Activated T-helper 1 cell treated with anti-CD3 and anti-CD28 coated beads, Interleukin-12 subunit alpha, Interleukin-12 subunit beta, Interleukin-2, Interleukin-4 antibody, amounts not matched to agents 30 ng/mL and 10 ng/mL and 1 ng/mL, durations not matched to agents 14 hours and 24 hours and 36 hours (primary cell): ENCODE results near the gene CAPZB. TPM values are rescaled to one million over a fixed set of nuclear protein-coding genes. Genes with fewer than 3 reads are reported as not detected.

Source experiments
- DNase-seq: peaks from one replicate; pipeline ENCODE4 v3.0.0; 2021; ENCODE audit warnings: low spot score
- H3K27ac Mint-ChIP-seq: one replicate; pipeline ENCODE4 v1.8.0; 2021; ENCODE audit warnings: mild to moderate bottlenecking, mixed read lengths
- H3K27me3 Mint-ChIP-seq: one replicate; pipeline ENCODE4 v1.8.0; 2022; ENCODE audit warnings: mild to moderate bottlenecking, moderate library complexity, mixed read lengths; ENCODE audit not compliant: insufficient read depth
- H3K36me3 Mint-ChIP-seq: one replicate; pipeline ENCODE4 v1.8.0; 2021; ENCODE audit warnings: low read depth, mixed read lengths
- H3K4me1 Mint-ChIP-seq: one replicate; pipeline ENCODE4 v1.8.0; 2021; ENCODE audit warnings: low read depth, mixed read lengths
- H3K4me3 Mint-ChIP-seq: one replicate; pipeline ENCODE4 v1.8.0; 2021; ENCODE audit warnings: mild to moderate bottlenecking, moderate library complexity, mixed read lengths
- H3K9me3 Mint-ChIP-seq: one replicate; pipeline ENCODE4 v1.8.0; 2021; ENCODE audit warnings: mixed read lengths
- intact Hi-C: fragments of 100-400 bp; cut with micrococcal nuclease; formaldehyde crosslinking; loops from one replicate; pipeline ENCODE4 v1.15.1; 2024
- total RNA-seq: library from RNA; stranded (reverse); gene quantifications from 2 replicates; pipeline ENCODE4 v1.2.3, GENCODE V29; 2022

CAPZB gene
- total RNA-seq, 1 donor from 2014 or later: 323 TPM

GRCh38 chr1:19448491-19449439, 36.6 kb downstream of the CAPZB start:
- H3K27me3 Mint-ChIP-seq: no peaks in the 10 kb centered on the region
- peak overlapping the region; percentile 91 for H3K27ac Mint-ChIP-seq
- peaks cover 84% of the 10 kb centered on the region for H3K4me1 Mint-ChIP-seq
- DNase-seq: no peak
- H3K36me3 Mint-ChIP-seq: peaks cover 23% of the 10 kb centered on the region
- H3K9me3 Mint-ChIP-seq: no peaks in the 10 kb centered on the region
- intact Hi-C loops: loop anchor here (1.0 to 5.0 kb wide), 6 partner anchors 11 to 149 kb away; partner anchors contain the start of gene CAPZB
- peak overlapping the region; percentile 24 for H3K4me3 Mint-ChIP-seq

DNA sequence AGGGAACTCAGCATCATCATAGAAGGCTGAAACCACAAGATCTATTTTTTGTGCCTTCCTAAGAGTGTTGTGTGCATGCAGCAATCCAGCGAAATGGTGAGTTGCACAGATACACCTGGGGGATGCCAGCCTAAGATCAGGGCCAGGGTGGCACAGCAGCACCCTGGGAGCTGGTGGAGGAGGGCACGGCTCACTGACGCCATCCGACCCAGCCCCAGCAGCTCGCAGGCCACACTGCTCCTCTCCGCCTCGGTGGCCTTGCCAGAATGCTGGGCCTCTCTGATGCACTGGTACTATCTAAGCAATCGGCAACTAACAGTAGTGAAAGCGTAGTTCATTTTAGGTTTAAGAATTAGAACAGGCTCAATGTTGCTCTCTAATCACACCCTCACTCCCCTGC, 37.8 kb downstream of the CAPZB start:
- peak overlapping the region; percentile 91 for H3K27ac Mint-ChIP-seq
- H3K36me3 Mint-ChIP-seq: peaks cover 23% of the 10 kb centered on the region
- H3K4me3 Mint-ChIP-seq: no peak overlapping the region
- H3K27me3 Mint-ChIP-seq: no peaks in the 10 kb centered on the region
- peaks cover 84% of the 10 kb centered on the region for H3K4me1 Mint-ChIP-seq
- H3K9me3 Mint-ChIP-seq: no peaks in the 10 kb centered on the region
- DNase-seq: no peak
- intact Hi-C loops: loop anchor here (5.0 kb wide), 2 partner anchors 135 to 150 kb away; a partner anchor contains a TSS

DNA sequence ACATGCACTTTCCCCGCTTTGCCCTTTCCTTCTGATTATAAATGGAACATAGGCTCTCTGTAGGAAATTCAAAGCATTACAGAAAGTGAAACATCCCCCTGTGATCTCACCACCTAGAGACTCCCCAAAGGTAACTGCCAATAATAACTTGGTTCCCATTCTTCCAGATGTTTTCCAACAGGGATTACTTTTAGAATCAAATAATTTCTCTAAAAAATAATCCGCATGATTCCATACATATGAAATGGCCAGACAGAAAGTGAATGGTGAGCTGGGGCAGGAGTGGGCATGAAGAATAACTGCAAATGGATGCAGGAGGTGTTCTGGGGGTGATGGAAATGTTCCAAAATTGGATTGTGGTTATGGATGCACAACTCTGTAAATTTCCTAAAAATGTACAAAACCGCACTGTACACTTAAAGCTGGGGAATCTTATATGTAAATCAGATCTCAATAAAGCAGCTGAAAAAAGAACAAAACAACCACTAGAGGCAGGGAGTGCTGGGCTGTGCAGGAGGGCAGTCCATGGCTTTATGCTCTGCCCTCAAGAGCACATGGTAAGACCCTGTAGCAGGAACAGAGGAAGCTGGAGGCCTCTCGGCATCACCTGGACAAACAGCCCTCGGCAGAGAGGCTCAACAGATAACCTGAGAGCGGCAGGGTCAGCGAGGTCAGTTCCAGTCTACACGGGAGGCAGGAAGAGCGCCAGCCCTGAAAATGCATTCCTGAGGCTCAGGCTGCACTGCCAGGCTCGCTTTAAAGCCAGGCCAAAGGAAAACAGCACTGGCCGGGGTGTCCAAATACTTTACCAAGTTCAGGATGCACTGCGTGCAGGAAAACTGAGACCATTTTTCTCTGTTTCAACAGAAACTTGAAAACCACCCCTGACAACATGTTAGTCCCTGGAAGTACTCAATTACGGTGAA, 39.7 kb downstream of the CAPZB start:
- Mint-ChIP-seq H3K4me3 (no peak overlapping the region), H3K36me3 (peaks cover 23% of the 10 kb centered on the region), H3K27ac (peak overlapping the region; percentile 69), H3K4me1 (peaks cover 74% of the 10 kb centered on the region), H3K9me3 (no peaks in the 10 kb centered on the region), H3K27me3 (no peaks in the 10 kb centered on the region)
- no peak for DNase-seq
- intact Hi-C loops: loop anchor here (5.0 kb wide), 2 partner anchors 137 to 152 kb away; a partner anchor contains a TSS

DNA sequence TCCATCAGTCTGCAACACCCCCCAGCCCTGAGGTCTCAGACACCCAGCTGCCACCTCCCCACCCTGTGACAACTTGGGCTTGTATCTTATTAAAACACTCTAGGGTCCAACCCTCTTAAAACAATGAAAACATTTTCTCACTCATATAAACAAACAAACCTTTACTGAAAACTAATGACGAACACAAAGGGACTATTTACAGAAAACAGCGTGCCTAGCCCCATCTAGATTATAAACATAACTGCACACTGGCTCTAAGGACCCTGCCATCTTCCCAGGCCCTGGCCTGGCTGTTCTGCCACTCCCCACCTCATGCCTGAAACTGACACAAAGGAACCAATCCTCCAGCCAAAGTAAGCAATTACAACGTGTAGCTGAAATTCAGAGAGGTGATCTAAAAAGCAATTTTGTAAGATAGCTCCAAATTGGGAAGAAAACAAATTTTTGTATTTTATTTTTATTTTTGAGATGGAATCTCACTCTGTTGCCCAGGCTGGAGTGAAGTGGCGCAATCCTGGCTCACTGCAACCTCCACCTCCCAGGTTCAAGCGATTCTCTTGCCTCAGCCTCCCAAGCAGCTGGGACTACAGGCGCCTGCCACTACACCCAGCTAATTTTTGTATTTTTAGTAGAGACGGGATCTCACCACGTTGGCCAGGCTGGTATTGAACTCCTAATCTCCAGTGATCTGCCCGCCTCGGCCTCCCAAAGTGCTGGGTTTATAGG, 40.9 kb downstream of the CAPZB start:
- Mint-ChIP-seq H3K4me3 (no peak overlapping the region), H3K4me1 (peaks cover 75% of the 10 kb centered on the region), H3K36me3 (peaks cover 28% of the 10 kb centered on the region), H3K27ac (peak overlapping the region; percentile 78), H3K27me3 (no peaks in the 10 kb centered on the region), H3K9me3 (no peaks in the 10 kb centered on the region)
- intact Hi-C loops: loop anchor here (5.0 kb wide), 2 partner anchors 138 to 153 kb away; a partner anchor contains a TSS
- no peak for DNase-seq

DNA sequence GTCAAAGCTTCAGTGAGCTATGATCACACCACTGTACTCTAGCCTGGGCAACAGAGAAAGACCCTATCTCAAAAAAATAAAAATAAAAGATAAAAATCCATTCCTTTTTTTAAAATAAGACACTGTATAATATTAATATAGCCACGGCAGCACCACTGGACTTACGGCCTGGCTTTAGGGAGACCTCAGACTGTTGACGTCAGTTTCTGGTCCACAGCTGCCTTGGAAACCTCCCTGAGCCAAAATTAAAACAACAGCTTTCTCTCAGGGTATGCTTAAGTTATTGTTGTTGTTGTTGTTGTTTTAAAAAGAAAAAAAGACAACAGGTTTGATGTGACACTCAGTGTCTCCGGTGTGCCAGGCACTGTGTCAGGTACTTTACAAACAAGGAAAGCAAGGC, 42.0 kb downstream of the CAPZB start:
- Mint-ChIP-seq H3K36me3 (peaks cover 20% of the 10 kb centered on the region), H3K4me1 (peaks cover 72% of the 10 kb centered on the region), H3K27ac (no peak overlapping the region), H3K27me3 (no peaks in the 10 kb centered on the region), H3K4me3 (no peak overlapping the region), H3K9me3 (no peaks in the 10 kb centered on the region)
- DNase-seq: no peak
- intact Hi-C loops: no loop called here

DNA sequence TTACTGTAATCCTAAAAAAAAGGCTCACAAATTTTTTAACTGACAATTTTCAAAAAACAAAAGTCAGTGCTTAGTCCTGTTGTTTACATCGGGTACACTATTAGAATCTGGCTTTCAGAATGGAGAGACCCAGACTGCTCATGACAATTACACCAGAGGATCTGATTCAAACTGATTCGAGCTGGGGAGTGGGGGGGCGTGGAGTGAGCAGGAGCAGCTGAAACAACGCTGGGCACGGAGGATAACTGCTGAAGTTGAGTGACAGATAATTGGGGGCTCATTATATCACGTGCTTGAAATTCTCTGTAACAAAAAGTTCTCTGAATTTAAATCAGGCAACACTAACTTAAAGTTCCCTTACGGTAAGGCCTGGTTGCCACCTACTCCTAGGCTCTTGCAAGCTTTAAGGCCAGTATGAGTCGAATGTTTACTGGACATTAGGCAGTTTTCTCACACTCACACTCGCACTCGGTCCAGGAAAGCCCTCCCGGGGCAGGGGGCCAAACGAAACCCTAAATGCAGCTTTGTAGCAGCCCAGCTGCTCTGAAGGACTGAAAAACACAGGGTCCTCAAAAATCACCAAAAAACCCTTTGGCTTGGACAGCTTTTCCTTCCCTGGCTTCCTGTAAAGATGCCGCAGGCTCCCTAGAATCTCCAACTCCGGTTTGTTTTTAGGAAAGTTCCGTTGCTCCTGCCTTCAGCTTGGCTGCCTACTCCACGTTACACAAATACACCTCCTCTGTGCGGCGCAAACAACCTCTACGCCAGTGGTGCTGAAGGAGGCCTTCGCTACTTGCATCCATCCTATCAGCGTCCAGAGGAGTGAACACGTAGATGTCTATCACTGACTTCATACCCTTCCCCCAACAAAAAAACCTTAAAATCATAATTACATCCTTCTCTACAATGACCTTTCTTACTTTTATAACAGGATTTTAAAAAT, 42.9 kb downstream of the CAPZB start:
- peak overlapping the region; percentile 50 for H3K27ac Mint-ChIP-seq

GRCh38 chr1:19441048-19441780, 44.1 kb downstream of the CAPZB start:
- no peaks in the 10 kb centered on the region for H3K27me3 Mint-ChIP-seq
- H3K27ac Mint-ChIP-seq: peak overlapping the region; percentile 52
- peaks cover 19% of the 10 kb centered on the region for H3K36me3 Mint-ChIP-seq
- no peak for DNase-seq
- H3K4me1 Mint-ChIP-seq: peaks cover 76% of the 10 kb centered on the region
- no peaks in the 10 kb centered on the region for H3K9me3 Mint-ChIP-seq
- no peak overlapping the region for H3K4me3 Mint-ChIP-seq
- intact Hi-C loops: no loop called here

More for the DNA sequence above, 42.9 kb downstream of the CAPZB start:
- DNase-seq: no peak
- Mint-ChIP-seq H3K9me3 (no peaks in the 10 kb centered on the region), H3K4me1 (peaks cover 72% of the 10 kb centered on the region), H3K36me3 (peaks cover 14% of the 10 kb centered on the region), H3K4me3 (no peak overlapping the region), H3K27me3 (no peaks in the 10 kb centered on the region)
- intact Hi-C loops: no loop called here

- Mint-ChIP-seq H3K4me3 (no peak overlapping the region), H3K36me3 (peaks cover 16% of the 10 kb centered on the region), H3K27me3 (no peaks in the 10 kb centered on the region), H3K9me3 (no peaks in the 10 kb centered on the region), H3K4me1 (peaks cover 76% of the 10 kb centered on the region), H3K27ac (peak overlapping the region; percentile 40)
- no peak for DNase-seq
- intact Hi-C loops: no loop called here
These were observed 45.7 kb downstream of the CAPZB start for GRCh38 chr1:19439464-19440171.

- H3K27me3 Mint-ChIP-seq: no peaks in the 10 kb centered on the region
- H3K27ac Mint-ChIP-seq: peak overlapping the region; percentile 44
- no peak overlapping the region for H3K4me3 Mint-ChIP-seq
- H3K4me1 Mint-ChIP-seq: peaks cover 75% of the 10 kb centered on the region
- intact Hi-C loops: no loop called here
- H3K9me3 Mint-ChIP-seq: no peaks in the 10 kb centered on the region
- peaks cover 16% of the 10 kb centered on the region for H3K36me3 Mint-ChIP-seq
- no peak for DNase-seq
These were observed 46.7 kb downstream of the CAPZB start for GRCh38 chr1:19438516-19439195.

DNA sequence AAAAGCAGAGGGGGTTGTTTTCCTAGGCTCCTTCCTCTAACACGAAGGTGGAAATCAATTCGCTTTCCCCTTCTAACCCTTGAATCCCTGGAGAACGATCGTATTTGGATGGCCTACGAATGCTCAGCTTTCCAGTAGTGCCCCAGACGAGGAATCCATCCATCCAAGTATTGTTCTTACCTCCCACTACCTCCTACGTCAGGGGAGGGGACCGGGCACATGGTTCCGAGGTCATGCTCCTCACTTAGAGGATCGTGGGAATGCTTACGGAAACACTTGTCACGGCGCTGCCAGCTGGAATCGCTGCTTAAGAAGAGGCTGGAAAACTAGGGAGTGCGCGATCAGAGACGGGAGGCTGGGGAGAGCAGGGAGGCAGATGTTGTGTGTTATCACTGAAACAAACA, 47.4 kb downstream of the CAPZB start:
- intact Hi-C loops: loop anchor here (2.0 kb wide), 1 partner anchor 47 kb away; no protein-coding TSS in a partner anchor
- H3K9me3 Mint-ChIP-seq: no peaks in the 10 kb centered on the region
- no peak for DNase-seq
- H3K4me3 Mint-ChIP-seq: no peak overlapping the region
- H3K27ac Mint-ChIP-seq: peak overlapping the region; percentile 83
- no peaks in the 10 kb centered on the region for H3K27me3 Mint-ChIP-seq
- peaks cover 80% of the 10 kb centered on the region for H3K4me1 Mint-ChIP-seq
- H3K36me3 Mint-ChIP-seq: peaks cover 22% of the 10 kb centered on the region
